Astrocyte of the cerebellum (primary cell): ENCODE results near the gene LSM11.
A peak's percentile ranks its signal among the peaks of the same experiment; 100 is the strongest.

ENCODE experiments used
- DNase-seq: peaks from one replicate; pipeline ENCODE4 v3.0.0-alpha.2; 2011; ENCODE audit warnings: low read depth
- H3K4me3 ChIP-seq: 2 replicates; pipeline ENCODE4 v1.5.1; 2011; ENCODE audit warnings: mild to moderate bottlenecking, low read depth, low read length, moderate library complexity
- in situ Hi-C: cut with HindIII; loops from 2 replicates; pipeline ENCODE4 v1.10.0; 2017; ENCODE audit warnings: low sequenced_read_pairs
- TF ChIP-seq, protein P1 (sequence below): IDR thresholded peaks from 2 replicates; pipeline ENCODE4 v1.5.1; 2012; ENCODE audit warnings: low read length, low read depth, moderate library complexity, mild to moderate bottlenecking; ENCODE audit errors: missing control alignments

The LSM11 gene

DNA sequence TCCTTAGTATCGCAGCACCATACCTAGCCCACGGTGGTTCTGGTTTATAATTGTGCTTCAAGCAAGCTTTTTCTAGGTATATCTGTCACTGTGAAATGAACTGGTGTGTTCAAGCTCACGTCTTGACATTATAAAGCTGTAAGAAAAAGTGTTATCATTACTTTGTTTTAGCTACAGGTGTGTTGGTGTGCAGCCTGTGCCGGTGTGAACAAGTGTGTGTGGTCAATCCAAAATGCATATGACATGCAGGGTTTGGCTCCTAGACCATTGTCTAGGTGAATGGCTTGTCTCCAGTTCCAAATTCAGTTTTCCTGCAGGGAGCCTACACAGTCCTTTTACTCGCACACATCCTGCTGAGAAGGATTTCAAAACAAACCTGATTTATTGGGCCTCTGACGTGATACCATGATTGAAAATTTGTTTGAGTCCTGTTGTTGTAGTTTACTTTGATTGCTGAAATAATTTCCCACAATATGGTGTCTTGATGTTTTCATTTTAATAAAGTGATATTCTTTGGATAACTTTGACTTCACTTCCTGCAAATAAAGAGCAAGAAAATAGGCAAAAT lies 3.7 kb downstream of the LSM11 start:
- TF ChIP-seq, protein P1, sequence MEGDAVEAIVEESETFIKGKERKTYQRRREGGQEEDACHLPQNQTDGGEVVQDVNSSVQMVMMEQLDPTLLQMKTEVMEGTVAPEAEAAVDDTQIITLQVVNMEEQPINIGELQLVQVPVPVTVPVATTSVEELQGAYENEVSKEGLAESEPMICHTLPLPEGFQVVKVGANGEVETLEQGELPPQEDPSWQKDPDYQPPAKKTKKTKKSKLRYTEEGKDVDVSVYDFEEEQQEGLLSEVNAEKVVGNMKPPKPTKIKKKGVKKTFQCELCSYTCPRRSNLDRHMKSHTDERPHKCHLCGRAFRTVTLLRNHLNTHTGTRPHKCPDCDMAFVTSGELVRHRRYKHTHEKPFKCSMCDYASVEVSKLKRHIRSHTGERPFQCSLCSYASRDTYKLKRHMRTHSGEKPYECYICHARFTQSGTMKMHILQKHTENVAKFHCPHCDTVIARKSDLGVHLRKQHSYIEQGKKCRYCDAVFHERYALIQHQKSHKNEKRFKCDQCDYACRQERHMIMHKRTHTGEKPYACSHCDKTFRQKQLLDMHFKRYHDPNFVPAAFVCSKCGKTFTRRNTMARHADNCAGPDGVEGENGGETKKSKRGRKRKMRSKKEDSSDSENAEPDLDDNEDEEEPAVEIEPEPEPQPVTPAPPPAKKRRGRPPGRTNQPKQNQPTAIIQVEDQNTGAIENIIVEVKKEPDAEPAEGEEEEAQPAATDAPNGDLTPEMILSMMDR: no peak
- H3K4me3 ChIP-seq: no peak overlapping the region
- DNase-seq: no peak
- in situ Hi-C loops: no loop called here

- no peak overlapping the region for H3K4me3 ChIP-seq
- in situ Hi-C loops: no loop called here
- TF ChIP-seq, protein P1: no peak
- DNase-seq: no peak
Observed at GRCh38 chr5:157747766-157748700, 4.5 kb downstream of the LSM11 start.

DNA sequence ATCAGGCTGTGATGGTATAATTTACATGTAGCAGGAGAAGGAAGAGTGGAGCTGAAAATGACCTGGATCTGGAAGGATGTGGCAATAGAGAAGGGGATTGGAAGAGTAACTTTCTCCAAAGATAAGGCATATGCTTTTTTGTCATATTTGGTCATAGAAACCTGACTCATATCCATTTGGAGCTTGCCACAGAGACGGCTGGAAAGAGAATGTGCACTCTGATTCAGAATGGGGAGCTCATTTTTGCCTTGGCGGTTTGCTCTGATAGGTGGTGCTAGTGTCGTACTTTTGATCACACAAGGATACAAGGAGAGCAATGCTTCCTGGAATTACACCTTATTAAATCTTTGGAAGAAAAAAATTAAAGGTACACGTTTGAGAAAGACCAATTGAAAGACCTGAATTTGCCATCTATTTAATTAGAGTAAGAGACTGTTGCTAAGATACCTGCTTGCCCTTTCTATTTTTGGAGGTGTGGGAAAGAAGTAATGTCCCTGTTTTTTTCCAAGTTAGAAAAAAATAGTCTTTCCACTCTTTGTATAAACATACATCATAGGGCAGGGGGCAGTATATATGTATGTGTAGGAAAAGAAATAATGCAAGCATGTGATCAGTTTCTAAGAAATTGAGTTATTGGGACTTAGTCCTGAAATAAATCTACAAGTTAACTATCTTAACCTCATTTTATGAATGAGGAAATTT lies 5.4 kb downstream of the LSM11 start:
- H3K4me3 ChIP-seq: no peak overlapping the region
- DNase-seq: peak; percentile 31
- TF ChIP-seq, protein P1: no peak
- in situ Hi-C loops: no loop called here

- DNase-seq: no peak
- TF ChIP-seq, protein P1: no peak
- H3K4me3 ChIP-seq: no peak overlapping the region
- in situ Hi-C loops: no loop called here
Observed at GRCh38 chr5:157749462-157749799, 5.9 kb downstream of the LSM11 start.

GRCh38 chr5:157750320-157750719 lies 6.8 kb downstream of the LSM11 start:
- no peak for DNase-seq
- TF ChIP-seq, protein P1: no peak
- in situ Hi-C loops: no loop called here
- no peak overlapping the region for H3K4me3 ChIP-seq

- TF ChIP-seq, protein P1: no peak
- no peak overlapping the region for H3K4me3 ChIP-seq
- in situ Hi-C loops: no loop called here
- no peak for DNase-seq
Observed at GRCh38 chr5:157756122-157756521, 12.6 kb downstream of the LSM11 start.
